CD4-positive, alpha-beta T cell treated with Interleukin-6 for 4 hours (primary cell): ENCODE results near the gene MTURN.

Source experiments
- DNase-seq: peaks from one replicate; pipeline ENCODE4 v3.0.0-alpha.2; 2020; ENCODE audit warnings: mixed read lengths

The MTURN gene

GRCh38 chr7:30136743-30137485 is 2.1 kb downstream of the MTURN start:
- DNase-seq, result no peak

GRCh38 chr7:30139836-30140384 is 5.1 kb downstream of the MTURN start:
- DNase-seq, result no peak

- DNase-seq, result no peak
Measured at GRCh38 chr7:30140456-30140855, 5.7 kb downstream of the MTURN start.

- no peak for DNase-seq
Measured at GRCh38 chr7:30142710-30143109, 7.9 kb downstream of the MTURN start.

GRCh38 chr7:30143748-30144251 is 9.0 kb downstream of the MTURN start:
- DNase-seq, result peak; percentile 14

- DNase-seq, result no peak
Measured at GRCh38 chr7:30144657-30145306, 10.0 kb downstream of the MTURN start.

- DNase-seq, result no peak
Measured at GRCh38 chr7:30145426-30145970, 10.7 kb downstream of the MTURN start.

GRCh38 chr7:30146127-30146612 is 11.4 kb downstream of the MTURN start:
- DNase-seq, result peak; percentile 46

GRCh38 chr7:30147223-30147622 is 12.4 kb downstream of the MTURN start:
- DNase-seq, result no peak

GRCh38 chr7:30147785-30148184 is 13.0 kb downstream of the MTURN start:
- no peak for DNase-seq

GRCh38 chr7:30148426-30148825 is 13.6 kb downstream of the MTURN start:
- no peak for DNase-seq

GRCh38 chr7:30148951-30149459 is 14.2 kb downstream of the MTURN start:
- DNase-seq, result peak; percentile 60

- no peak for DNase-seq
Measured at GRCh38 chr7:30149640-30150272, 15.0 kb downstream of the MTURN start.

GRCh38 chr7:30150711-30151110 is 15.9 kb downstream of the MTURN start:
- no peak for DNase-seq

GRCh38 chr7:30154111-30154587 is 19.4 kb downstream of the MTURN start:
- DNase-seq, result no peak

GRCh38 chr7:30155481-30155880 is 20.7 kb downstream of the MTURN start:
- DNase-seq, result no peak

GRCh38 chr7:30157204-30157603 is 22.4 kb downstream of the MTURN start:
- peak; percentile 57 for DNase-seq

- DNase-seq, result no peak
Measured at GRCh38 chr7:30159163-30159562, 24.4 kb downstream of the MTURN start.

GRCh38 chr7:30159698-30160143 is 24.9 kb downstream of the MTURN start:
- peak; percentile 15 for DNase-seq

- no peak for DNase-seq
Measured at GRCh38 chr7:30160329-30160728, 25.5 kb downstream of the MTURN start.

- no peak for DNase-seq
Measured at GRCh38 chr7:30162133-30162532, 27.3 kb downstream of the MTURN start.

GRCh38 chr7:30162622-30163124 is 27.9 kb downstream of the MTURN start:
- peak; percentile 29 for DNase-seq
